ENCODE measurements around the gene NKX1-2. TPM values are rescaled to one million over a fixed set of nuclear protein-coding genes. Genes with fewer than 3 reads are reported as not detected.
"Not testable (repeated sequence)": the region's sequence is repeated elsewhere in the genome, so short reads cannot be mapped to it uniquely, and the experiment has no call there.

The NKX1-2 gene
- total and polyA plus RNA-seq, 8 donors, result not detected

- no peak for TF ChIP-seq CTCF (IDR thresholded peaks at IDR 0.05)
- intact Hi-C loops (cut with DNase I), result no loop called here
- no peak for FAIRE-seq
- Histone ChIP-seq H3K4me3 (no peak overlapping the region), H3K36me3 (no peaks in the 10 kb centered on the region), H3K9me3 (no peaks in the 10 kb centered on the region), H3K27ac (no peak overlapping the region), H3K4me1 (peaks cover 0 to 9% (median 7%) of the 10 kb centered on the region in 3 donors), H3K27me3 (peaks cover 0 to 38% (median 17%) of the 10 kb centered on the region in 4 donors)
- ATAC-seq, result no peak
- WGBS, 2 donors, result 2 to 4% methylated on average over 25 to 26 of the region's 26 CpGs
- no peak for DNase-seq
Measured at GRCh38 chr10:124448696-124449169, 1.1 kb downstream of the NKX1-2 start.

GRCh38 chr10:124447751-124448466 is 1.9 kb downstream of the NKX1-2 start:
- peak overlapping the region in 2 of 4 donors; percentile 26 to 41 for H3K4me3 ChIP-seq
- 2 to 3% methylated on average over 45 to 60 of the region's 60 CpGs for WGBS, 2 donors
- intact Hi-C loops (cut with DNase I), result no loop called here
- no peaks in the 10 kb centered on the region for H3K36me3 ChIP-seq
- DNase-seq (peak in 2 of 6 donors; percentile 57 to 72), FAIRE-seq (no peak), ATAC-seq (peak in 3 of 4 donors; percentile 25 to 61 (median 36))
- peaks cover 0 to 9% (median 7%) of the 10 kb centered on the region in 3 donors for H3K4me1 ChIP-seq
- no peak for TF ChIP-seq CTCF (IDR thresholded peaks at IDR 0.05)
- H3K27ac ChIP-seq, result no peak overlapping the region
- no peaks in the 10 kb centered on the region for H3K9me3 ChIP-seq
- H3K27me3 ChIP-seq, result peaks cover 0 to 38% (median 17%) of the 10 kb centered on the region in 4 donors

- no peak for DNase-seq
- peaks cover 0 to 38% (median 17%) of the 10 kb centered on the region in 4 donors for H3K27me3 ChIP-seq
- TF ChIP-seq CTCF (IDR thresholded peaks at IDR 0.05), result no peak
- peak overlapping the region in 2 of 4 donors; percentile 26 to 41 for H3K4me3 ChIP-seq
- ATAC-seq, result no peak
- no peak for FAIRE-seq
- intact Hi-C loops (cut with DNase I), result no loop called here
- 11 to 22% methylated on average over 45 to 71 of the region's 71 CpGs for WGBS, 2 donors
- no peaks in the 10 kb centered on the region for H3K36me3 ChIP-seq
- H3K4me1 ChIP-seq, result peaks cover 0 to 9% (median 7%) of the 10 kb centered on the region in 3 donors
- no peaks in the 10 kb centered on the region for H3K9me3 ChIP-seq
- no peak overlapping the region for H3K27ac ChIP-seq
Measured at GRCh38 chr10:124446830-124447750, 2.7 kb downstream of the NKX1-2 start.

GRCh38 chr10:124441694-124442093 is 8.1 kb downstream of the NKX1-2 start:
- 80 to 82% methylated on average over 5 of the region's 5 CpGs for WGBS, 2 donors
- H3K4me3 ChIP-seq; H3K9me3 ChIP-seq; ATAC-seq; H3K27ac ChIP-seq; FAIRE-seq; H3K27me3 ChIP-seq; H3K36me3 ChIP-seq; H3K4me1 ChIP-seq; DNase-seq; intact Hi-C loops (cut with DNase I): not testable (repeated sequence)

GRCh38 chr10:124436191-124436638 is 13.6 kb downstream of the NKX1-2 start:
- TF ChIP-seq CTCF (IDR thresholded peaks at IDR 0.05), result no peak
- 79 to 83% methylated on average over 8 of the region's 8 CpGs for WGBS, 2 donors
- DNase-seq, result no peak
- Histone ChIP-seq H3K27me3 (no peaks in the 10 kb centered on the region), H3K9me3 (no peaks in the 10 kb centered on the region), H3K27ac (no peak overlapping the region), H3K4me1 (no peaks in the 10 kb centered on the region), H3K36me3 (no peaks in the 10 kb centered on the region), H3K4me3 (no peak overlapping the region)
- ATAC-seq, result no peak
- intact Hi-C loops (cut with DNase I), result no loop called here
- no peak for FAIRE-seq

GRCh38 chr10:124435683-124436082 is 14.2 kb downstream of the NKX1-2 start:
- intact Hi-C loops (cut with DNase I); FAIRE-seq; ATAC-seq; H3K9me3 ChIP-seq; H3K36me3 ChIP-seq; H3K4me3 ChIP-seq; H3K4me1 ChIP-seq; H3K27me3 ChIP-seq; DNase-seq; H3K27ac ChIP-seq: not testable (repeated sequence)
- 92 to 93% methylated on average over 4 of the region's 4 CpGs for WGBS, 2 donors
